NCI-H82 (cell line): ENCODE results near the gene LRP1B.
A peak's percentile ranks its signal among the peaks of the same experiment; 100 is the strongest.

Source experiments
- DNase-seq: peaks from one replicate; lab custom pipeline; 2025; lab: John Stamatoyannopoulos, UW

Gene LRP1B

DNA sequence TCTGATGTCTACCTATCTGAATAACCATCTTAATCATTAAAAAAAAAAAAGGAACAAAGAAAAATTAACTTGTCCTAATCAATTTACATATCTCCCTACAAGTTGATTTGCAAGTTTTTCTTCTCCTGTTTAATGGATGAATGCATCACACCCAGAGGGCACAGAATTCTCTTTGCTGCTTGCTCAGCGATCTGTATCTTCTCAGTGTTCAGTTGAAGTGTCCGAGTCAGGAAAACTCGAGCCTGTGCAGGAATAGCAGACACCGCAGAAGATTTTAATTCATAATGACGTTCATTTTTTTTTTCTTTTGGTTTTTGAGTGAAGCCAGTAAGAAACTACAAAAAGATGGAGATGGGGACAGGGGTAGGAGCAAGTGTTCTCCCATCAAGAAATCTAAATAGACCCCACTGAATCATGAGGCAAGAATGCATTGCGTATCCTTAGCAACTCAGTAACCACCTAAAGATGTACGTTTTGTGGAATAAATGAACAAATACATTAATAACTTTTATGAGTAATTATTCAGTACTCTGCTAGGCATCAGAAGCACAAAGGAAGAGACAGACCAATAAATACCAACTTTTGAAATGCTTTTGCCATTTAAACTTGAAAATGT is 675.5 kb downstream of the LRP1B start:
- no peak for DNase-seq

DNA sequence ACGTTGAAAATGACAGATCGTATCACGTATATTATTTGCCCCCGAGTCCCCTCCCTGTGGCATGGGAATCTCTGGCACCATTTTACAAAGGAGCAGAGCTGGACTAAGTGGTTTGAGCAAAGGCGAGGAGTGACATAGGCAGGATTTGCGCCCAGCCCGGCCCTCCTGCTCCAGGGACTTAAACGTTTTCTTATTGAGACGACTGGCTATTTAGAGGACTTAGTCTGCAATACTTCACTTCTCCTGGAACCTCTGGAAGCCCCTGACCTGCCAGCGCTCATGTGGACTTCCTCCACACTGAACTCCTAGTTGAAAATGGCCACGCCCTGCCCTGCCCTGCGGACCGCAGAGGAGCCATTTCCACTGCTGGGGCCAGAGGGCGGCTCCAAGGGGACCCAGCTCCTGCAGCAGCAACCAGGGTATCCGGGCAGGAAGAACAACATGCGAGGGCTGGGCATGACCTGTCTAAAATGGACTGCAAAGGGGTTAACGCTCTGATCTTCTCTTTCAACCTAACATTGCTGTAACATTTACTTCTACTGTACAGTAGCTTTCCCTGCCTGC is 690.7 kb downstream of the LRP1B start:
- no peak for DNase-seq

DNA sequence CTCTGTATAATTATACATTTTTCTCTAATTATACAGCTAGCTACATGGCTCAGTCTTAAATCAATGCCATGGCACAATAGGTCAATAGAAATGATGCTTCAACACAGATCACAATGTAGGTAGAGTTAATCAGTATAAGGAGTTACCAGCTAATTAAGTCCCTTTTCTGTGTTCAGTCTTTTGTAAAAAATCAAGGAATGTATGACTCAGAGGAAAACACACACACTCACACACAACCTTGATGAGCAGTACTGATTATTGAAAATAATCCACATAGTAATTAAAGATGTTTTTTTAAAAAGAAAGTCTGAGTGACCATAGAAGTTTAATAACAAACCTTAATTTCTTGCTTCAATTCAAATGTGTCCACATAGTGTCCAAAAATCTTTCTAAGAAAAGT is 691.3 kb downstream of the LRP1B start:
- DNase-seq: no peak

DNA sequence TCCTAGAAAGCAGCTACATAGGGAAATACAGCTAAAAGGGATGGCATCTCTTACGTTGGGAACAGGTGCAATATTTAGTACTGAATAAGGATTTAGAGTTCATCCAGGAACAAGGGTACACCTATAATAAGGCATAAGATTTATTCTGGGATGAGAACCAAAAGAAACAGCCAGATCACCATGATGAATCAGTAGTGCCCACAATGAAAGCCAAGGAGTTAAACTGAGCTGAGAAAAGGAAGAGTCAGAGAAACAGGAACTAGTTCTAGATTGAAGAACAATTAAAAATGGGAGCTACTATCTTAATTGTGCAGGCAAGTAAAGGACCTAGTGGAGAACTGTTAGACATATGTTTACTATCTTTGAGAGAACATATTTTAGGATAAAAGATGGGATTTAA is 692.3 kb downstream of the LRP1B start:
- no peak for DNase-seq

DNA sequence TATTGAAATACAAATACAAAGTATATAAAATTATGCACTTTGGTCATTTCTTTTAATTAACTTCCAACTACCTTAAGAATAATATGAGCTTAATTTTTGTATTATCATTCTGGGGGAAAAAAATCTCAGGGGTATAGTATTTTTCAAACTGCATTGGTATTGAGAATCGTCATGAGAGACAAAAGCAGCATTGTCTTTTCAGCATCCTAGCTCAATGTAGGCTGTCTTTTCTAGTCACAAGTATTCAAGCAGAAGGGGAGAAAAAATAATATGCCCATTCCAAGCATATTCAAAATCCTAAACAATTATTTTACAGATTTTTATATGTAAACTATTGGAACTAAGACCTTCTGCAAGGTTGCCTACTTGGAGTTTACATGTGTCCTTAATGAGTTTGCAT is 693.3 kb downstream of the LRP1B start:
- no peak for DNase-seq

DNA sequence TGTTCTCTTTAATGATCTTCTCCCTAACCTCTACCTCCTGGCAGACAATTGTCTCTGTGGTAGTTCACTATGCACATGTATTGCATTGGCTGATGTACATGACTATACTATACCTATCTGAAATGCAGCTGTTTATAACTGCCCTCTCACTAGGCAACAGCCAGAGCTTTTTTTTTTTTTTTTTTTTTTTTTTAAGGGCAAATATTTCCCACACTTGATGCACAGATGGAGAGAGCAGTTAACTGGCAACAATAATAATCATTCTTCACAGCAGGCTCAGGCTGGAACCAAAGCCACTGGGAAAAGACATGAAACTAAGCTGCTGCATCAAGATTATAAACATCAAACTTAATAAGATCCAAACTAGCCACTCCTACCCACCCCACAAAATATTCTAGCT is 707.7 kb downstream of the LRP1B start:
- no peak for DNase-seq

DNA sequence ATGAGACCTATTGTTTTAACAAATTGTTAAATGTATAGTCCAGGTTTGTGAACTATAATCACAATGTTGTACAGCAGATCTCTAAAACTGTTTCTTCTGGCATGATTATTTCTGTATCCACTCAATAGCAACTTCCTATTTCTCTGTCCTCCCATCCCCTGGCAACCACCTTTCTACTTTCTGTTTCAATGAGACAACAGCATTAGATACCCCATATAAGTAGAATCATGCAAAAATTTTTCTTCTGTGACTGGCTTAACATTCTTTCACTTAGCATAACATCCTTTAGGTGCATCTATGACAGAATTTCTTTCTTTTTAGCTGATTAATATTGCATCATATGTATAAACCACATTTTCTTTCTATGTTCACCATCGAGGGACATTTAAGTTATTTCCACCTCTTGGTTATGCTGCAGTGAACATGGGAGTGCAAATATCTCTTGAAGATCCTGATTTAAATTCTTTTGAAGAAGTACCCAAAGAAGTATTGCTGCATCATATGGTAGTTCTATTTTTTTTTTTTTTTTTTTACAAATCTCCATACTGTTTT is 713.5 kb downstream of the LRP1B start:
- DNase-seq: no peak

DNA sequence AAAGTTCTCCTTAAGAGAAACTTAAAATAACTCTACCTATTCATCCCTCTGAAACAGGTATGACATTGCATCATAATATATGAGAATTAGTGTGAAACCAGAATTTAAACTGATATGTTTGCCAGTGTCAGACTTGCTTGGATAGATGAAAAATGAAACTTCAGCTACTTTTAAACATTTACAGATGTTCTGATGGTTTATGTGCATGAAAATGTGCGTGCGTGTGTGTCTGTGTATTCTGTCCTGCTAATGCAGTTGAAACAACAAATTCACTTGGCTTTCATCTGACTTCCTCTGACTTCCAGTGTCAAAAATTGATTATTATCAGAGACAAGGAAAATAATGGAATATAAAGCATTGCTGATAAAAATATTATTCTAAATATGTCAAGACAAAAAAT is 719.4 kb downstream of the LRP1B start:
- no peak for DNase-seq

DNA sequence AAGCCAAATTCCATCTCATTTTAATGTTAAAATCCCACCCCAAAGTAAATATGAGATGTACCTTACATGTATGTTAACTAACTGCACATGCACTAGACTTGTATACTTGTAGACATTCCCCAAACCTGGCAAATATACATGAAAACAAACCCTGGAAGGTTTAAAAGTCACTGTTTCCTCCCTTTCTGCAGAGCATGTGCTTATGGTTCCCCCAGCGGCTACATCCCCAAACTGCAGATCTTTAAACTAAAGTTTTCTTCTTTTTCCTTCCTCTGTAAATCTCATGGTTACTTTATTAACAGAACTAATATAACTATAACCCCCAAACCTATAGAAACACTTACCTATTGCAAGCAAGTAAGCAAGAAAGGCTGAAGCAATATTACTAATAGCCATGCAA is 731.5 kb downstream of the LRP1B start:
- DNase-seq: no peak

DNA sequence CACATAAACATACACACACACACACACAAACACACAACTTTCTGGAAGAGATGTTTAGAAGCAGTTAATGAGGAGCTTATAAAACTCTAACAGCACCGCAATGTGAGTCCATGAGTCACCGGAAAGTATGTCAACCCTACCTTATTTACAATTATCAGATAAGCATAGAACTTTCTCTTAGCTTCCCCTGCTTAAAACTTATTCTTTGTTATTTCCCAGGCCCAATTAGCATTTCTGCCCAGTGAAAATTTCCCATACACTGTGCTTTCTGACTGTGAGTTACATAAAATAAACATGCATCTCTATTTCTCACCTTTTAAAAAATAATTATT is 737.6 kb downstream of the LRP1B start:
- no peak for DNase-seq

DNA sequence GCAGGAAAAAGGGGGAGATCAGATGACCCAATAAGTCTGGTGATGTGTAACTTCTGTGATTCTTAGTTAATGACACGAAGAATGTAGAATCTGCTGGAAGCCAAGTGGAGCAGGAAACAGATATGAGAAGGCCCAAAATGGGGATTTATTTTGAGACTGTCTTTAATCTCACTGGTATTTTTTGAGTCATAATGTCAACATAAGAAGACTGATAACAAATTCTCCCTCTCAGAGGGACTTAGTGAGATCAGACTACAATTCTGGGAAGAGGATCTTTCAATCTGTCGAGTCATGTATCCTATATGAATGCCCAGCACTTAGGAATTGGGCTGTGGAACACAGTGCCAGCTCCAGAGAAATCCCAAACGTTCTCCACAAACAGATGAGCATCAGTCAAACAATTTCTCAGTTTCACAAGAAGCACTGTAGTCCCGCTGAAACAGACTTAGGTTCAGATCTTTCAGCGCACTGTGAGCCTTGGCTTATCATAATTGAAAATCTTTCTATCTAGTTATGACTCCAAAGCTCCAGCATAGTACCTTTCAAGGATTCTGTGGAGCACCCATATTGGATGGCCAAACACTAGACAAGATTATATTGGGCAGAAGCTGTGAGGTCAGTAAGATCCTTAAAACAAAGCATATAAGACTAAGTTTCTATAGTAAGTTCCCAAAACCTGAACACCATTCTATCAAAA is 738.2 kb downstream of the LRP1B start:
- no peak for DNase-seq

DNA sequence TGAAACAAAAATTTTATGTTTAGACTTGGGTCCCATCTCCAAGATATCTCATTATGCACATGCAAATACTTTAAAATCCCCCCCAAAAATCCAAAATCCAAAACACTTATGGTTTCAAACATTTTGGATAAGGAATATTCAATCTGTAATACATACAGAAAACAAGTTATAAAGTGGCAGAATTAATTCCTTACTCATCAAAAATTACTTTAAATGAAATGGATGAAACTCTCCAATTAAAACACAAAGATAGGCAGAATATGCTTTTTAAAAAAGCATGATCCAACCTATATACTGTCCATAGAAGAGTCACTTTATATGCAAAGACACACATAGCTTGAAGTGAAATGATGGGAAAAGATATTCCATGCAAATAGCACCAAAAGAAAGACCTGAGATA is 744.6 kb downstream of the LRP1B start:
- DNase-seq: no peak

DNA sequence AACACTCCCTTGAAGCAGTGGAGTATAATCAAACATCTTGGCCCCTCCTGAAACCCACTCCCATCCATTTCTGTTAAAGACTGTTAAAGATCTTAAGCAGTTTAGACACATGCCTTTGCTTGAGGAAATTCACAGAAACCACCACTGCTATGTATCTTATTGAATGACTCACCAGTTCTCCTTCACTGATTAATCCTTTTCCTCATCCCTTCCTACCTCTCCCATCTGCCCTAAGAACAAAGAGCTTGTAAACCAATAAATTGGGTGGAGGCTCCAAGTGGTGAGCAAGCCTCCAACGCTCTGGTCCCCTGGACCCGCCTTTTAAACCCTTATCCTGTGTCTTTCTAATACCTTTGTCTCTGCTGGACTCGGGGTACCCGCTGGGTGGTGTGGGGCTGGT is 746.1 kb downstream of the LRP1B start:
- peak; percentile 38 for DNase-seq

DNA sequence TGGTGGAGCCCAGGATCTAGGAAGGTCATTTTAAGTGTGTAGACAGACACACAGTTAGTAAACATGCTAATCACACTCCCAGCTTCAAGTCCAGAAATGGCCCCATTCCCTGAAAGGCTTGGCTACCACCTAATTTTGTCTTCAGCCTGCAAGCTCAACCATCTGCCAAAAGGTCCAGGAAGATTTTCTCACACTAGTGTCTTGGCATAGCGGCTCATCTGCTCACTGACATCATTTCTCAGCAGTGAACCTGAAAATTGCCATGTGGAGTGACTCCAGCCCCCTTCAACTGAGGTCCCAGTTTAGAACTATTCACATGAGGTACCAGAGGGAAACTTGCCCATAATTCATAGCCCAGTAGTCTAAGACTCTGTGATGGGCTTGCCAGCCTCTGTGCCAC is 748.9 kb downstream of the LRP1B start:
- DNase-seq: no peak

DNA sequence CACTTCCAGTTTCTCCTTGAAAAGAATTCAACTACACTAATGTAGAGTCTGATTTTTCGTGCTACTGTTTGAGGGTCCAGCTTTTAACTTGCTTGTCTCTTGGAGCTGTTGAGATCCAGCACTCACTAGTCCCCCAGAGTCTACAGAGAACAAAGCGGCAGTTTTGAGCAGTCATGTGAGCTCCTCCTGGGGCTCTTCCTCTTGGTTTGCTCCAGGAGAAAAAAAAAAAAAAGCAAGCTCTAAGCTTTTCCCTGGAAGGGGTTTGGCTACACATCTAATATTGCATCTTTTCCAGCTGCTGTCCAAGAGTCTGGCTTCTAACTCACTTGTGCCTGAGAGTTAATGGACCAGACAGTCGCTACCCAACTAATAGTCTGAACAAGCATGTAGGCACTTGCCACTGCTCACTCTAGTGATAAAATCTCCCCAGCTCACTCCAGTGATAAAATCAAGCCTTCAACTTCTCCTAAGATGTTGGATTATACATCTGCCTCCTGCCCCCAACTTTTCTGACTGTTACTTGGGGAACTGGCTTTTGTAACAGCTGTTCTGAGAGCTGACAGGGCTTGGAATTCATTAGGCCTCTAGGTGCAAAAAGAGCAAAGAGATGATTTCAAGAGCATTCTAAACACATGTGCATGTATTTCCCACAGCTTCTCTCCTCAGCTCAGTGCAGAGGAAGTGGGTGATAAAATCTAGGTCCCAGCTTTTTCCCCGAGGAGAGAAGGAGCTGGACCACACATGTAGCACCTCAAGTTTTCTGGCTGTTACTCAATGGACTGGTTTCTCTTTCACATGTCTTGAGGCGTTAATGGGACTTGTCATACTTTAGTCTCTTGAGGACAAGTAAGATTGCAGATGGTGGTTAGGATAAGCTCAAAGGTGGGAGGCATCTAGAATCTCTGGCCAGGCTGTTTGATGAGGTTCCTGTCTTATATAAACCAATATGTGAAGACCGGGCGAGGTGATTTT is 750.5 kb downstream of the LRP1B start:
- DNase-seq: no peak

DNA sequence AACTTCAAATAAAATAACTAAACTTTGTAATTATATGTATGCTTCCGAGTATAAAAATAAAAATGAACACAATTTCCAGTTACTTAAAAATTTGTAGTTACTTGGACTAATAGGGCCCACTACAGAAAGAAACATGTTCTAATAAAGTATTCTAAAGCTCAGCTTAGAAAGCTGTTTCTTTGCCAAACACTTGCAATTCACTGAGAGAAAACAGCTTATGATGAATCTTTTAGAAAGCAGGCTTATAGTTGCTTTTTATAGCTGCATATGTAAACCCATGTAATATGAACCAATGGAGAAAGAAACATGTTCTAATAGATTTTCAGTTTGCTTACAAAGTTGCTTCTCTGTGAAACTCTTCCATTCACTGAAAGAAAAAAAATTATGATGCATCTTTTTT is 766.0 kb downstream of the LRP1B start:
- DNase-seq: no peak

DNA sequence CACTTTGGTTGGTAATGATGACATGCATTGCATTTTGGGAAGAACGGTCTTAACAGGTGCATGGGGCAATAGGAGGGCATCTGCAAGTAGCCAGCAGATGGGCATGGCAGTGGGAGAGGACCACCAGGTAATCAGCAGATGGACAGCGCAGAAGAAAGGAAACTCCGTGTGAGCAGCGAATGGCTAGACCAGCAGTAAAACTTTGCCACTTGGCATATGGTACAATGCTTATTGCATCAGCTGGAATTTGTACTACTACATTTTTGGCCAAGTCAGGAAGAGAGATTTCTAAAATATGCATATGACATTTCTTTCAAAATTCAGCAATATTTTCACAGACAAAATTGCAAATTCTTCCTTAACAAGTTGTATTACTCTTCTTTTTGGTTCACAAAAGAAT is 768.5 kb downstream of the LRP1B start:
- DNase-seq: no peak

DNA sequence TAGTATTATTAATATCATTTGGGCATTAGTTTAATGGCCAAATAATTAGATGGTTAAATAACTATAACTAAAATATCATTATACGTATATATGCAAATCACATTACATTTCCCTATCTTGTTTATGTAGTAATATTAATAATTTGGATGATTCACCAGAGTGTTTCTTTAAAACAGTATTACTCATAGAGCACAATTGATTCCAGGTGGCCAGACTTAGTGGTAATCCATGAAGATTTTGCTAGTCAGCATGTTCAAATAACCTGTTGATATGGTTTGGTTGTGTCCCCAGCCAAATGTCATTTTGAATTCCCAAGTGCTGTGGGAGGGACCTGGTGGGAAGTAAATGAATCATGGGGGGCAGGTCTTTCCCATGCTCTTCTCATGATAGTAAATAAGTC is 782.3 kb downstream of the LRP1B start:
- no peak for DNase-seq

DNA sequence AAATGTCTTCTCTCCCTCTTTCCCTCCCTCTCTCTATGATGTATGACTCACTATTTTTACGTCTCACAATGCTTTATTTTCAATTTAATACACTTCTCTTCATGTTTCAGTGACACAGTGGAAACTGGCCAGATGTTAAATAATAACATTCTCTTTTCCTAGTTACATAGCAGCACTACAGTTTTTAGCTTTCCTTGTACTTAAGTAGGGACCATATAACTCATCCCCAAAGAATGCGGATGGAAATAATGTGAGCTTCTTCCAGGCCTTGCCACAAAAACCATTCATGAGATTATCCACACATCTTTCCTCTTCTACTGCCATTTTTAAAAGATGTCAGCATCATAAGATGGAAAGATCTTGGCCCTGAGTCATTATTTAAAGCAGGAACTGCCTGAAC is 789.4 kb downstream of the LRP1B start:
- DNase-seq: no peak

DNA sequence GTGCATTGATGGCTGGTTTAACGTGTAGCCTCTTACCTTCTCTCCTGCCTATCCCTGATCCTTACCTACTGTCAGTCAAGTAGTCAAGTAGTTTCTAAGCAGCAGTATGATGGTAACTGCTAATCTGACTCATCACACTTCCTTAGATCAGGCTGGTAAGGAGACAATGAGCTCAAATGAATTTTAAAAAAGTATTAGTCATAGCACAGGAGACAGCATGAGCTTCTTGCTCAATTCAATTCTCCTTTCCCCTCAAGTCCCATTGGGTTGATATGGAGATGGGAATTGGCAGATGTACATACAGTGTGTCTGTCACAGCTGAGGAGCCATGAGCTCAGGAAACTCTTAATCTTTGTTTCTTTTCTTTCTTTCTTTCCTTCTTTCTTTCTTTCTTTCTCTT is 799.7 kb downstream of the LRP1B start:
- peak; percentile 6 for DNase-seq

DNA sequence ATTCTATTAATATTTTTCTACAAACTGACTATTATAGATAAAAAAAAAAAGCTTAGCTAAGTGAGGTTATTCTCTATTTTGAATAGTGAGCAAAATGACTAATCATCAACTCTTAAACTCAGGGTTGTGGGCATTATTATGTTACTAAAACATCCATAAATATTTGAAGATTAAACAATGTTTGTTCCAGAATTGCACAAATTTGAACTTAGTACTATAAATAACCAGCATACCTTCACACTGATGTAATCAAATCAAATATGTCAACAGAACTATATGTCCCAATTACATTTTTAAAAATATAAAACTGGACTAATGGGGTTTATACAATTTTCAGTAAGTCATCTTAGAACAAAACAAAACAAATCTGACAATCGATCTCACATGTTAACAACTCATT is 800.9 kb downstream of the LRP1B start:
- DNase-seq: no peak

DNA sequence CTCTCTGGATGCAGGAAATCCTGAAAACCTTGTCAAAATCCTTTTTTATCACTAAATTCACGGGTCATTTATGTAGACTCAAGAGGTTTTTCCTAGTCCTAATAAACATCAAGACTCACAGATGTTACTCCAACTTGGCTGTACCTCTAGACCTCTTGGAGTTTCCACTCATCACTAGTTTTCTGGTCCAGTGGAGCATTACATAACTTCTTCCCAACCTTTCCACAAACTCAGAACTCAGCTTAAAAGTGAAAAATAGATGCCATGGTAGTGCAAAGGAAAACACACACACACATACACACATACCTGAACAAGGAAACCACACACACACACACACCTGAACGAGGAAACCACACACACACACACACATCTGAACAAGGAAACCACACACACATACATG is 807.2 kb downstream of the LRP1B start:
- DNase-seq: no peak

DNA sequence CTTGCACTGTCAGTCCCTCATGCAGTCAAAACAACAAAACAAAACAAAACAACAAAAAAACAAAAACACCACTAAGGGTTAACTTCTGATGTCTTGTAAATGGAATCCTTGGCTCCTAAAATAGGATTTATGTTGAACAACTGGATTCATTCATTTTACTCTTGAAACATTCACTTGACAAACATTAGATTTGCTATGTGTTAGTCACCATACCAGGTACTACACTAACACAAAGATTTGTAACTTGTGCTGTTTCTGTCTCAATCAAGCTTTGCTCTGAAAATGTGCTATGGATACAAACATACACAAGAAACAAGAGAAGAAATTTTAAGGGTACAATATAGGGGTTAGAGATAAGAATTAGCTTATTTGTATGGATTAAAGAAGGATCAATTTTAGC is 812.8 kb downstream of the LRP1B start:
- DNase-seq: no peak
